ENCODE measurements around the gene NOL3. TPM values are rescaled to one million over a fixed set of nuclear protein-coding genes. Genes with fewer than 3 reads are reported as not detected.

NOL3 gene
- total and polyA plus RNA-seq, 2 of the 13 experiments (the other 11 are each of a cell fraction or from before 2014, with no cell fraction given): 5.7 to 20.5 TPM

- no peak for TF ChIP-seq ZNF318 (CRISPR knock-in tag; IDR thresholded peaks at IDR 0.05)
- TF ChIP-seq HIVEP1 (CRISPR knock-in tag; IDR thresholded peaks at IDR 0.05): peak; percentile 89
- no peak for TF ChIP-seq EZH2 (conservative IDR thresholded peaks at IDR 0.05; ENCODE audit: low read depth, low read length)
- peak; percentile 97 for TF ChIP-seq STAT5B (CRISPR knock-in tag; IDR thresholded peaks at IDR 0.05)
- TF ChIP-seq NFYB (CRISPR knock-in tag; IDR thresholded peaks at IDR 0.05): peak; percentile 41; the same call in 1 of the 2 replicates
- TF ChIP-seq NONO (IDR thresholded peaks at IDR 0.05): no peak
- peak; percentile 86 for TF ChIP-seq NONO (CRISPR knock-in tag; conservative IDR thresholded peaks at IDR 0.05)
- TF ChIP-seq SP1 (IDR thresholded peaks at IDR 0.05): no peak
- peak; percentile 60 for TF ChIP-seq SP1 (CRISPR knock-in tag; IDR thresholded peaks at IDR 0.05)
- no peak; the same call in 1 of the 2 replicates for TF ChIP-seq ZSCAN29 (CRISPR knock-in tag; conservative IDR thresholded peaks at IDR 0.05)
- TF ChIP-seq HMG20A (CRISPR knock-in tag; IDR thresholded peaks at IDR 0.05; ENCODE audit: borderline replicate concordance): no peak
- TF ChIP-seq TEAD3 (CRISPR knock-in tag; optimal IDR thresholded peaks at IDR 0.05; ENCODE audit: borderline replicate concordance): peak; percentile 74
- peak; percentile 45 for TF ChIP-seq ZNF407 (CRISPR knock-in tag; IDR thresholded peaks at IDR 0.05; ENCODE audit: not compliant biosample characterization)
- TF ChIP-seq HMG20B (CRISPR knock-in tag; conservative IDR thresholded peaks at IDR 0.05): peak; percentile 83; the same call in 1 of the 2 replicates
- no peak for TF ChIP-seq ZNF569 (CRISPR knock-in tag; IDR thresholded peaks at IDR 0.05; ENCODE audit: borderline replicate concordance)
Observed at GRCh38 chr16:67184995-67185650, 14.8 kb downstream of the NOL3 start (continued).
